GM12878 (cell line): ENCODE data around the gene PRDM15. TPM values are rescaled to one million over a fixed set of nuclear protein-coding genes. Genes with fewer than 3 reads are reported as not detected.

Experiments
- ATAC-seq: fragments of 200-7000 bp; cut with Tn5 transposase; 3 replicates; pipeline ENCODE4 v1.9.1; 2020; ENCODE audit warnings: mild to moderate bottlenecking, moderate library complexity
- BruUV-seq: library from RNA; stranded (reverse); fragments of 400-500 nt; replicated peaks from 2 replicates; lab custom pipeline; 2021; lab: Mats Ljungman, UMichigan
- CTCF ChIA-PET: fragments of 300-600 bp; sonication (Branson Sonifier 250); formaldehyde crosslinking; extraction: SDS; loops from one replicate; lab custom pipeline; 2021; ENCODE audit warnings: inconsistent platforms; lab: Yijun Ruan, JAX
- POLR2A ChIA-PET: fragments of 350-600 bp; formaldehyde crosslinking; extraction: SDS; loops from one replicate; lab custom pipeline; 2021; ENCODE audit warnings: inconsistent platforms; lab: Charles Lee
- RAD21 ChIA-PET: fragments of 300-600 bp; sonication (Branson Sonifier 250); formaldehyde crosslinking; loops from one replicate; lab custom pipeline; 2023; ENCODE audit warnings: antibody characterized with exemption; ENCODE audit not compliant: unreplicated experiment; lab: Charles Lee
- SMC1A ChIA-PET: fragments of 300-600 bp; sonication (Branson Sonifier 250); formaldehyde crosslinking; loops from one replicate; lab custom pipeline; 2023; ENCODE audit not compliant: unreplicated experiment, uncharacterized antibody; lab: Charles Lee
- DNase-seq: peaks from one replicate; pipeline ENCODE4 v3.0.0-alpha.2; 2011; ENCODE audit warnings: low read depth, low spot score
- FAIRE-seq: peaks from 3 replicates; lab custom pipeline; 2011; peaks lifted over from hg19 to GRCh38; lab: Jason Lieb, UNC
- H2AFZ ChIP-seq: 2 replicates; pipeline ENCODE4 v1.6.0; 2011; ENCODE audit warnings: low read depth, low read length, control low read depth; ENCODE audit not compliant: control insufficient read depth
- H3K27ac ChIP-seq: 2 replicates; pipeline ENCODE4 v1.5.1; 2011; ENCODE audit warnings: control low read depth; ENCODE audit not compliant: control insufficient read depth, insufficient read depth
- H3K27me3 ChIP-seq, 2 experiments: replicated peaks in 1 of 2; 2 replicates each; pipeline versions ENCODE4 v1.6.0 to v1.6.1; 2011; ENCODE audit warnings: low read length in 1 of 2; ENCODE audit not compliant: control insufficient read depth in 2 of 2, insufficient read depth in 2 of 2
- H3K36me3 ChIP-seq, 2 experiments: 2 replicates each; pipeline ENCODE4 v1.5.1; 2011; ENCODE audit warnings: low read length in 1 of 2; ENCODE audit not compliant: control insufficient read depth in 2 of 2, insufficient read depth in 2 of 2
- H3K4me1 ChIP-seq: 2 replicates; pipeline ENCODE4 v1.6.1; 2011; ENCODE audit warnings: mild to moderate bottlenecking, low read length, moderate library complexity, mixed read lengths; ENCODE audit not compliant: control insufficient read depth, insufficient read depth
- H3K4me2 ChIP-seq: 2 replicates; pipeline ENCODE4 v1.6.0; 2011; ENCODE audit warnings: control low read depth; ENCODE audit not compliant: control insufficient read depth, insufficient read depth
- H3K4me3 ChIP-seq: fragments of 200-600 bp; sonication (generic); 2 replicates; pipeline ENCODE4 v1.5.1; 2016
- H3K79me2 ChIP-seq: 2 replicates; pipeline ENCODE4 v1.6.0; 2011; ENCODE audit warnings: low read length; ENCODE audit not compliant: control insufficient read depth, insufficient read depth
- H3K9ac ChIP-seq: 2 replicates; pipeline ENCODE4 v1.8.0; 2011; ENCODE audit warnings: low read length, control low read depth, mixed read lengths; ENCODE audit not compliant: control insufficient read depth, insufficient read depth
- H3K9me3 ChIP-seq: replicated peaks from 3 replicates; pipeline ENCODE4 v1.5.1; 2011; ENCODE audit warnings: mild to moderate bottlenecking, low read length; ENCODE audit not compliant: control insufficient read depth, insufficient read depth
- H4K20me1 ChIP-seq: 2 replicates; pipeline ENCODE4 v1.6.0; 2011; ENCODE audit not compliant: control insufficient read depth, insufficient read depth
- ATF7 ChIP-seq: fragments of 450-650 bp; IDR thresholded peaks from 2 replicates; pipeline ENCODE4 v1.6.1; 2016; ENCODE audit warnings: low read depth, mild to moderate bottlenecking
- MTA3 ChIP-seq: IDR thresholded peaks from 2 replicates; pipeline ENCODE4 v1.6.1; 2012; ENCODE audit warnings: low read length, inconsistent platforms, borderline replicate concordance
- SMC3 ChIP-seq: IDR thresholded peaks from 2 replicates; pipeline ENCODE4 v1.6.1; 2011; ENCODE audit warnings: low read length, improper control_type of control experiment, borderline replicate concordance
- STAT1 ChIP-seq: fragments of 450-650 bp; conservative IDR thresholded peaks from 2 replicates; pipeline ENCODE4 v1.6.1; 2014; ENCODE audit warnings: antibody characterized with exemption, mild to moderate bottlenecking
- WGBS: methylation state at CpG from one replicate; pipeline ENCODE4 v1.1.6; 2016; ENCODE audit warnings: low lambda C conversion rate; ENCODE audit not compliant: insufficient replicate concordance, insufficient coverage; ENCODE audit errors: missing lambda C conversion rate; 5-methylcytosine and 5-hydroxymethylcytosine counted together
- in situ Hi-C: fragments of 300-500 bp; cut with MboI; formaldehyde crosslinking; loops from 9 replicates; pipeline ENCODE4 v1.14.3; 2018; ENCODE audit warnings: mixed read lengths
- intact Hi-C: fragments of 100-400 bp; cut with micrococcal nuclease; formaldehyde crosslinking; loops from one replicate; pipeline ENCODE4 v1.14.2; 2022; ENCODE audit not compliant: unreplicated experiment
- polyA plus RNA-seq, 11 experiments: library from polyadenylated mRNA; depleted of rRNA in 4 of 11; unstranded in 6 of 11; stranded (reverse) in 5 of 11; fragments of >200 nt; fragmentation: Nextera tagmentation in 4 of 11; fragmentation: Illumina TruSeq in 1 of 11; extraction: Ambion mirVana in 4 of 11; extraction: Trizol in 1 of 11; gene quantifications; 1 replicate in 1 of 11; 2 replicates in 10 of 11; pipeline versions ENCODE4 v1.2.1 to v1.2.3, GENCODE V29; 2011 to 2016; ENCODE audit warnings: inconsistent platforms in 2 of 11, missing spikeins in 2 of 11, low read depth in 1 of 11
- total RNA-seq, 4 experiments: library from RNA; depleted of rRNA in 3 of 4; stranded (reverse); fragments of >200 nt in 3 of 4; fragmentation: Illumina TruSeq in 1 of 4; extraction: Trizol in 1 of 4; gene quantifications; 2 replicates each; pipeline versions ENCODE4 v1.2.1 to v1.2.3, GENCODE V29; 2013 to 2021
- TF ChIP-seq, protein P1 (sequence below): IDR thresholded peaks from 2 replicates; pipeline ENCODE4 v1.6.1; 2011; ENCODE audit warnings: borderline replicate concordance, low read depth, mild to moderate bottlenecking, moderate library complexity, mixed read lengths, low read length; ENCODE audit not compliant: insufficient read depth; ENCODE audit errors: extremely low read length
- TF ChIP-seq, protein P2 (sequence below): fragments of 450-650 bp; IDR thresholded peaks from 2 replicates; pipeline ENCODE4 v1.6.1; 2016; ENCODE audit warnings: mild to moderate bottlenecking

The PRDM15 gene
- total and polyA plus RNA-seq, 10 of the 15 experiments (the other 5 are each of a cell fraction or from before 2014, with no cell fraction given), result 2.2 to 16.0 (median 8.6) TPM

DNA sequence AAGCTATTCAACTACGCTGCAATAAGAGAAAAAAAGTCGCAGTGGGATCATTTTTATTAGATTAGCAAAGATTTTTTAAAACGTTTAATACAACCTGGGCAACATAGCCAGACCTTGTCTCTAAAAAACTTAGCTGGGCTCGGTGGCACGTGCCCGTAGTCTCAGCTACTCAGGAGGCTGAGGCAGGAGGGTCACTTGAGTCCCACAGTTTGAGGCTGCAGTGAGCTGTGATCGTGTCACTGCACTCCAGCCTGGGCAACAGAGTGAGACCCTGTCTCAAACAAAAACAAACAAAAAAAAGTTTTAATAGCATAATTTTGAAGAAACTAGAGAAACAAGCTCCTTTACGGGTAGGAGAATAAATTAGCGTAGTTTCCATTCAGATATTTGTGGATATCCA, 1.0 kb upstream of the PRDM15 start:
- peaks cover 34% of the 10 kb centered on the region for H3K79me2 ChIP-seq
- no peak for DNase-seq
- no peaks in the 10 kb centered on the region for H3K9me3 ChIP-seq
- H4K20me1 ChIP-seq, result no peaks in the 10 kb centered on the region
- peaks cover 6% of the 10 kb centered on the region for H3K4me1 ChIP-seq
- no peaks in the 10 kb centered on the region for H3K36me3 ChIP-seq
- ChIA-PET POLR2A (interaction anchor here (1.5 to 3.8 kb wide), 3 partner anchors 17 to 126 kb away, joined by 3 to 28 read pairs (median 5); no protein-coding TSS in a partner anchor), SMC1A (interaction anchor here (0.6 to 4.6 kb wide), 12 partner anchors 12 to 237 kb away, joined by 3 to 51 read pairs (median 4); no protein-coding TSS in a partner anchor), RAD21 (interaction anchor here (0.8 to 3.7 kb wide), 11 partner anchors 13 to 237 kb away, joined by 3 to 39 read pairs (median 4); no protein-coding TSS in a partner anchor), CTCF (interaction anchor here (0.6 to 3.6 kb wide), 12 partner anchors 8 to 245 kb away, joined by 3 to 21 read pairs (median 4); no protein-coding TSS in a partner anchor)
- no peak overlapping the region; the same call in 1 of the 2 replicates for H3K27ac ChIP-seq
- intact Hi-C loops (no loop called here), in situ Hi-C loops (no loop called here)
- H3K27me3 ChIP-seq, result no peaks in the 10 kb centered on the region
- 71% methylated on average over 9 of the region's 9 CpGs for WGBS
- no TSS peak for BruUV-seq
- TF ChIP-seq STAT1 (no peak), MTA3 (no peak), SMC3 (no peak), ATF7 (no peak)
- TF ChIP-seq, protein P1, sequence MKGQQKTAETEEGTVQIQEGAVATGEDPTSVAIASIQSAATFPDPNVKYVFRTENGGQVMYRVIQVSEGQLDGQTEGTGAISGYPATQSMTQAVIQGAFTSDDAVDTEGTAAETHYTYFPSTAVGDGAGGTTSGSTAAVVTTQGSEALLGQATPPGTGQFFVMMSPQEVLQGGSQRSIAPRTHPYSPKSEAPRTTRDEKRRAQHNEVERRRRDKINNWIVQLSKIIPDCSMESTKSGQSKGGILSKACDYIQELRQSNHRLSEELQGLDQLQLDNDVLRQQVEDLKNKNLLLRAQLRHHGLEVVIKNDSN, result no peak
- TF ChIP-seq, protein P2, sequence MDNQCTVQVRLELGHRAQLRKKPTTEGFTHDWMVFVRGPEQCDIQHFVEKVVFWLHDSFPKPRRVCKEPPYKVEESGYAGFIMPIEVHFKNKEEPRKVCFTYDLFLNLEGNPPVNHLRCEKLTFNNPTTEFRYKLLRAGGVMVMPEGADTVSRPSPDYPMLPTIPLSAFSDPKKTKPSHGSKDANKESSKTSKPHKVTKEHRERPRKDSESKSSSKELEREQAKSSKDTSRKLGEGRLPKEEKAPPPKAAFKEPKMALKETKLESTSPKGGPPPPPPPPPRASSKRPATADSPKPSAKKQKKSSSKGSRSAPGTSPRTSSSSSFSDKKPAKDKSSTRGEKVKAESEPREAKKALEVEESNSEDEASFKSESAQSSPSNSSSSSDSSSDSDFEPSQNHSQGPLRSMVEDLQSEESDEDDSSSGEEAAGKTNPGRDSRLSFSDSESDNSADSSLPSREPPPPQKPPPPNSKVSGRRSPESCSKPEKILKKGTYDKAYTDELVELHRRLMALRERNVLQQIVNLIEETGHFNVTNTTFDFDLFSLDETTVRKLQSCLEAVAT, result no peak
- FAIRE-seq, result no peak
- peak overlapping the region; percentile 79 for H3K9ac ChIP-seq
- H3K4me2 ChIP-seq, result peak overlapping the region; percentile 49
- ATAC-seq, result no peak
- H2AFZ ChIP-seq, result no peak overlapping the region
- peak overlapping the region; percentile 65; the same call in 1 of the 2 replicates for H3K4me3 ChIP-seq
